ENCODE data around the gene HRH3.

HRH3 gene

GRCh38 chr20:62171245-62171644, 48.8 kb downstream of the HRH3 start:
- CTCF ChIA-PET: interaction anchor here (0.6 to 2.2 kb wide), 3 partner anchors 15 to 133 kb away, joined by 3 to 8 read pairs (median 3); no protein-coding TSS in a partner anchor

GRCh38 chr20:62170536-62170935, 49.5 kb downstream of the HRH3 start:
- H3K9me3 ChIP-seq (ENCODE audit: control insufficient read depth, insufficient read depth, low read depth, low read length): no peaks in the 10 kb centered on the region
- TF ChIP-seq ZNF354C (tag by site-specific recombination; IDR thresholded peaks at IDR 0.05; ENCODE audit: borderline replicate concordance, low read depth) (no peak), BCL11A (tag by site-specific recombination; IDR thresholded peaks at IDR 0.05; ENCODE audit: low read depth) (no peak), ZNF571 (tag by site-specific recombination; IDR thresholded peaks at IDR 0.05) (no peak), ZIC2 (tag by site-specific recombination; IDR thresholded peaks at IDR 0.05) (no peak), AEBP2 (tag by site-specific recombination; IDR thresholded peaks at IDR 0.05; ENCODE audit: borderline replicate concordance) (no peak), GFI1B (tag by site-specific recombination; IDR thresholded peaks at IDR 0.05) (no peak), KLF1 (tag by site-specific recombination; IDR thresholded peaks at IDR 0.05) (no peak), GLI4 (tag by site-specific recombination; IDR thresholded peaks at IDR 0.05) (no peak), CTCF (tag by site-specific recombination; IDR thresholded peaks at IDR 0.05) (no peak), ZNF624 (tag by site-specific recombination; IDR thresholded peaks at IDR 0.05) (no peak), ZNF76 (tag by site-specific recombination; IDR thresholded peaks at IDR 0.05; ENCODE audit: borderline replicate concordance, low read depth) (no peak), ZNF792 (tag by site-specific recombination; IDR thresholded peaks at IDR 0.05) (no peak), ZNF488 (tag by site-specific recombination; IDR thresholded peaks at IDR 0.05) (no peak), ZNF843 (tag by site-specific recombination; IDR thresholded peaks at IDR 0.05) (no peak), ZNF239 (tag by site-specific recombination; IDR thresholded peaks at IDR 0.05) (no peak), ZNF558 (tag by site-specific recombination; IDR thresholded peaks at IDR 0.05) (no peak), ZFP3 (tag by site-specific recombination; IDR thresholded peaks at IDR 0.05; ENCODE audit: low read depth) (no peak), ZNF140 (tag by site-specific recombination; IDR thresholded peaks at IDR 0.05) (no peak), ZFP37 (tag by site-specific recombination; IDR thresholded peaks at IDR 0.05) (no peak), KLF17 (tag by site-specific recombination; IDR thresholded peaks at IDR 0.05) (no peak)
- ChIA-PET POLR2A (no interaction called here), CTCF (interaction anchor here (2.2 kb wide), 1 partner anchor 14 kb away, joined by 8 read pairs; no protein-coding TSS in a partner anchor)
- no peaks in the 10 kb centered on the region for H3K4me1 ChIP-seq (ENCODE audit: control insufficient read depth, insufficient read depth, low read length)
- H3K4me3 ChIP-seq (ENCODE audit: low read depth, low read length): no peak overlapping the region
- no peak overlapping the region for H3K27ac ChIP-seq (ENCODE audit: extremely low read depth, low read depth, low read length)
- peaks cover 0 to 46% of the 10 kb centered on the region in 2 experiments; a peak in 2 of 3 replicates for H3K36me3 ChIP-seq (ENCODE audit: control insufficient read depth in 2 of 2, insufficient read depth in 1 of 2, low read length in 2 of 2)

More at GRCh38 chr20:62171245-62171644, 48.8 kb downstream of the HRH3 start:
- peaks cover 0 to 47% of the 10 kb centered on the region in 2 experiments; a peak in 2 of 3 replicates for H3K36me3 ChIP-seq (ENCODE audit: control insufficient read depth in 2 of 2, insufficient read depth in 1 of 2, low read length in 2 of 2)
- H3K9me3 ChIP-seq (ENCODE audit: control insufficient read depth, insufficient read depth, low read depth, low read length): no peaks in the 10 kb centered on the region
- POLR2A ChIA-PET: no interaction called here
- H3K4me3 ChIP-seq (ENCODE audit: low read depth, low read length): no peak overlapping the region
- TF ChIP-seq ZBTB21 (tag by site-specific recombination; IDR thresholded peaks at IDR 0.05) (no peak), ZNF560 (tag by site-specific recombination; IDR thresholded peaks at IDR 0.05; ENCODE audit: borderline replicate concordance) (no peak)
- no peak overlapping the region for H3K27ac ChIP-seq (ENCODE audit: extremely low read depth, low read depth, low read length)
- H3K4me1 ChIP-seq (ENCODE audit: control insufficient read depth, insufficient read depth, low read length): no peaks in the 10 kb centered on the region

Measured in HEK293 (cell line).